Ovary (tissue), 9 donors: Measurements from ENCODE around the gene SLAMF9. TPM values are rescaled to one million over a fixed set of nuclear protein-coding genes. Genes with fewer than 3 reads are reported as not detected.
A peak's percentile ranks its signal among the peaks of the same experiment; 100 is the strongest.

Source experiments
- DNase-seq, 5 donors: peaks; one replicate each; pipeline ENCODE4 v3.0.0-alpha.2; 2019 to 2020
- H3K27ac ChIP-seq, 2 donors: fragments of 200-600 bp; one replicate each; pipeline versions ENCODE4 v1.5.1 to v1.8.0; 2019 to 2022
- H3K27me3 ChIP-seq: fragments of 200-600 bp; one replicate; pipeline ENCODE4 v1.8.0; 2022
- H3K36me3 ChIP-seq: fragments of 200-600 bp; sonication (generic); one replicate; pipeline ENCODE4 v1.5.1; 2019
- H3K4me1 ChIP-seq: one replicate; pipeline ENCODE4 v1.8.1; 2013; ENCODE audit warnings: mild to moderate bottlenecking, moderate library complexity; ENCODE audit not compliant: insufficient read depth
- H3K4me3 ChIP-seq: fragments of 200-600 bp; sonication (generic); one replicate; pipeline ENCODE4 v1.5.1; 2017
- H3K9me3 ChIP-seq, 2 donors: fragments of 200-600 bp in 1 of 2; sonication (generic) in 1 of 2; one replicate each; pipeline versions ENCODE4 v1.5.1 to v1.8.1; 2013 to 2019; ENCODE audit warnings: mild to moderate bottlenecking in 1 of 2, moderate library complexity in 1 of 2
- EP300 ChIP-seq: sonication (generic); formaldehyde crosslinking; IDR thresholded peaks from one replicate; pipeline ENCODE4 v1.6.1; 2017; ENCODE audit warnings: antibody characterized with exemption
- POLR2A ChIP-seq: fragments of 450-650 bp; IDR thresholded peaks from one replicate; pipeline ENCODE4 v1.6.1; 2017; ENCODE audit warnings: antibody characterized with exemption, mild to moderate bottlenecking, moderate library complexity
- WGBS, 3 donors: extraction: QIAGEN DNeasy Blood & Tissue Kit in 1 of 3; methylation state at CpG; one replicate each; pipeline versions ENCODE4 v1.1.5 to v1.1.7; 2013 to 2017; 5-methylcytosine and 5-hydroxymethylcytosine counted together
- intact Hi-C, 4 donors: fragments of 100-400 bp; cut with DNase I; formaldehyde crosslinking; loops; one replicate each; pipeline versions ENCODE4 v1.11.0 to v1.15.1; 2022 to 2023
- polyA plus RNA-seq, 2 donors: library from polyadenylated mRNA; stranded (reverse); fragments of 200-250 nt in 1 of 2; fragments of 350-450 nt in 1 of 2; fragmentation: Illumina TruSeq in 1 of 2; extraction: RNeasy Lipid Tissue Mini Kit (QIAGEN cat#74804) in 1 of 2; gene quantifications; one replicate each; pipeline ENCODE4 v1.2.3, GENCODE V29; 2013 to 2014
- total RNA-seq, 7 donors: library from RNA; depleted of rRNA in 2 of 7; stranded (reverse); fragments of >200 nt in 2 of 7; fragmentation: NEBNext Ultra II Directional in 3 of 7; extraction: Animal tissue kit (Norgen Biotek cat#: 25700) in 3 of 7; gene quantifications; one replicate each; pipeline versions ENCODE4 v1.1.0 to v1.2.4, GENCODE V29; 2016 to 2023
- TF ChIP-seq, protein P1 (sequence below), 3 donors: fragments of 450-650 bp in 2 of 3; fragments of 200-600 bp in 1 of 3; IDR thresholded peaks; one replicate each; pipeline versions ENCODE4 v1.5.1 to v1.8.0; 2016 to 2022; ENCODE audit warnings: antibody characterized with exemption in 3 of 3, mild to moderate bottlenecking in 1 of 3
- donor health status: DM: no; HTN: no; CAD: no; lungs with moderate emphysema.
- donor health status: DM: no; HTN: no; CAD: no.
- donor health status: Bipolar disorder and iron deficiency.
- donor health status: DM: yes; HTN: yes; CAD: no.
- donor health status: DM: no; HTN: no; CAD: no.
- donor health status: DM: yes; HTN: yes; CAD: no.

SLAMF9 gene
- total and polyA plus RNA-seq, 9 donors, result not detected

DNA sequence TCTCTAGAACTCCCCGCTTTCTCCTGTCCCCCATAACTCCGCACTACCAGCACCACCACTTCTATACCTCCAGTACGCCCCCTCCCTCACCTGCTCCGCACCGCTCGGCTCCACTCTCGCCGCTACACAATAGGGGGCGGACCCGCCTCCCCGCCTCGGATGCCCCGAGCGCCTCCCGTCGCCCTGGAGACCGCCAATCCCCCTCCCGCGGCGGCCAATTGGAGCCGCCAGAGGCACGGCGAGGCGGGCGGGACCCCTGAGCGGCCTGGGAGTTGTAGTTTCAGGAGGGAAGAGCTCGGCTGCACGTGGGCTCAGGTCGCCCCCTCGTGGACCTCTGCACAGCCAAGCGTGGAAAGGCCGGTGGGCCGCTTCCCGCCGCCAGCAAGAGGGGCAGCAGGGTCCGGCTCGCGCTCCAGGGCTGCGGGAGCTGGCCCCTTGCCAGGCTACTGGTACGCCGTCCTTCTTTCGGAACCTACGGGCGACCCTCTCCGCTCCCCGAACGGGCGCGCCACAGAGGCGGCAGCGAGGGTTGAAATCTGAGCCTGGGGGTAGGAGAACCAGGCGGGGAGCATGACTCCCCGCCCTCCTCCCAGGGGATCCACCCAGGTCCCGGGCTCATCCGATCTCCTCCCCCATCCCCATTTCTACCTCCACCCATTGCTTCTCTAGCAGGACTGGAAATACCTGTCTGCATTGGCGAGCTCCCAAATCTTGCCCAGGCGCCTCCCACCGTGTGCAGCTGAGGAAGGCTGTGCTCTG lies 8.4 kb downstream of the SLAMF9 start, which contains the start of gene IGSF9:
Gene IGSF9, minus strand, starts transcription at position 131 of the 759 bp plus-strand sequence. CDS start 2,159 bp downstream, outside the sequence.
- TF ChIP-seq, protein P1, sequence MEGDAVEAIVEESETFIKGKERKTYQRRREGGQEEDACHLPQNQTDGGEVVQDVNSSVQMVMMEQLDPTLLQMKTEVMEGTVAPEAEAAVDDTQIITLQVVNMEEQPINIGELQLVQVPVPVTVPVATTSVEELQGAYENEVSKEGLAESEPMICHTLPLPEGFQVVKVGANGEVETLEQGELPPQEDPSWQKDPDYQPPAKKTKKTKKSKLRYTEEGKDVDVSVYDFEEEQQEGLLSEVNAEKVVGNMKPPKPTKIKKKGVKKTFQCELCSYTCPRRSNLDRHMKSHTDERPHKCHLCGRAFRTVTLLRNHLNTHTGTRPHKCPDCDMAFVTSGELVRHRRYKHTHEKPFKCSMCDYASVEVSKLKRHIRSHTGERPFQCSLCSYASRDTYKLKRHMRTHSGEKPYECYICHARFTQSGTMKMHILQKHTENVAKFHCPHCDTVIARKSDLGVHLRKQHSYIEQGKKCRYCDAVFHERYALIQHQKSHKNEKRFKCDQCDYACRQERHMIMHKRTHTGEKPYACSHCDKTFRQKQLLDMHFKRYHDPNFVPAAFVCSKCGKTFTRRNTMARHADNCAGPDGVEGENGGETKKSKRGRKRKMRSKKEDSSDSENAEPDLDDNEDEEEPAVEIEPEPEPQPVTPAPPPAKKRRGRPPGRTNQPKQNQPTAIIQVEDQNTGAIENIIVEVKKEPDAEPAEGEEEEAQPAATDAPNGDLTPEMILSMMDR (IDR thresholded peaks at IDR 0.05), result peak; percentile 45 to 76 (median 73)
- TF ChIP-seq POLR2A (no peak), EP300 (no peak)
- intact Hi-C loops, result loop anchor here in 1 of 4 donors (10.0 kb wide), 1 partner anchor 59 kb away; no protein-coding TSS in a partner anchor
- no peaks in the 10 kb centered on the region for H3K4me1 ChIP-seq
- no peaks in the 10 kb centered on the region for H3K36me3 ChIP-seq
- no peak within 1 kb of the TSS for H3K27ac ChIP-seq
- no peaks in the 10 kb centered on the region for H3K9me3 ChIP-seq
- DNase-seq, result peak; percentile 85 to 91 (median 90)
- H3K27me3 ChIP-seq, result no peaks in the 10 kb centered on the region
- WGBS, 3 donors, result 1% methylated on average over 48 to 58 of the region's 58 CpGs
- peak within 1 kb of the TSS; percentile 36 for H3K4me3 ChIP-seq

DNA sequence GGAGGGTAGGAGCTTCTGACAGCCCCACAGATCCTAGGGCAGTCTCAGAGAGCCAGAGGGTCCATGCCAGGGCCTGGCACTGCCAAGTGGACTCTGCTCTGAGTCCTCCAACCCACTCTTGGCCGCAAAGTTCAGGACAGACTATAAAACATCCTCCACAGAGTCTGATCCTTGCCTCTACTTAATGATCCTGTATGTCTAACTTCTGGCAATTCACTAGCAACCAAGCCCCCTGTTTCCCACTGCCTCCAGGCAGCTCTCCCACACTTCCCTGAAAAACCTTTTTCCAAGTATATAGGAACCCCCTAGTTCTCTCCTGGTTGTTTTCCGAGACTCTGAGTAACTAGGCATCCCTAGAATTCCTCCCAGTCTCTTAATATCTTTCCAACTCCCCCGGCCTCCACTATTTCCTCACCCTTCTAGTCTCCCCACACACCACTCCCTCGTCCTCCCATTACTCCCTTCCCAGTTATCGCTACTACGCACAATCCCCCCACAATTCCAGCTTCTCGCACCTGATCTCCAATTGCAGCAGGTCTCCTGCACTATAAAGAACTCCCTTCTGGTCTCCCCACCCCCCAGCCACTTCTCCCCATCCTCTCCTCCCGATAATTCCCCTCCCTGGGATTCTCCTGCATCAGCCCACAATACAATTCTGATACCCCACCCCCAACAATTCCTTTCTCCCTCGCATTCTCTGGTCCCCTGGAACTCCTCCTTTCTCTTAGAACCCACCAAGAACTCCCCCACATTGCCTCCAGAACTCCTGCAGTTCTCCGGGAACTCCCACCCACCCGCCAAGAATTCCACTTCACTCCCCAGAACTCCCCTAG lies 9.2 kb downstream of the SLAMF9 start:
- H3K27me3 ChIP-seq, result no peaks in the 10 kb centered on the region
- H3K27ac ChIP-seq, result no peak overlapping the region
- TF ChIP-seq, protein P1 (IDR thresholded peaks at IDR 0.05), result no peak
- TF ChIP-seq POLR2A (no peak), EP300 (no peak)
- no peaks in the 10 kb centered on the region for H3K36me3 ChIP-seq
- no peak for DNase-seq
- WGBS, 3 donors, result 7 to 10% (median 10%) methylated on average over 11 of the region's 11 CpGs
- H3K9me3 ChIP-seq, result no peaks in the 10 kb centered on the region
- intact Hi-C loops, result loop anchor here in 1 of 4 donors (10.0 kb wide), 1 partner anchor 60 kb away; no protein-coding TSS in a partner anchor
- H3K4me3 ChIP-seq, result peak overlapping the region; percentile 36
- no peaks in the 10 kb centered on the region for H3K4me1 ChIP-seq

DNA sequence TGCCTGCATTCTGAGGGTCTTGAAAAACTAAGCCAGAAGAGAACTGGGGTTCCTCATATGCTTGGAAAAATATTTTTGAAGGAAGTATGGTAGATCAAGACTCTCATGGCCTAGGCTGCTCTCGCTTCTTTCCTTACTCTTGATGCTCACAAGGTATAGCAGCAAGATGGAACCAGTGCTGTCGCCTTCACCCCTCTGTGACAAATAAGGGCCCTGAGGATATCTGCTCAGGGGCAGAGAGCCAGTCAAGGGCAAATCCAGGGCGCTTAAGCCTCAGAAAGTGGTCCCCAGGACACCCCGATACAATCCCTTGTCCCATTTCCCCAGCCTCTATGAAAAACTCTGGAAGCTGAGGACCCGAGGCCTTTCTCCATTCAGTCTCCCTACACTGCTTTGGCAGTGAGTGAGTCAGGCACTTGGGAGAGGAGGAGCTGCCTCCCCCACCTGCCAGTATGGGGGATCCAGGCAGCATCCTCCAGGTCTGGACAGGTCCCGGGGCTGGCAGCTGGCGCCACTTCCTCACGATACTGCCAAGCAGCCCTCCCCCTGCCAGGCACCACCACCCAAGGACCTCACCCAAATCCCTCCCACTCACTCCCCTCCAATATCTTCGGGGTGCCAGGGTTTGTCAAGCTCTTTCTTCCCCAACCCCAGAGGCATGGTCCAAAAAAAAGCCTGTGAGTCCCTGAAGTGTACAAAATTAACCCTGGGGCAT lies 10.0 kb downstream of the SLAMF9 start:
- TF ChIP-seq, protein P1 (IDR thresholded peaks at IDR 0.05), result no peak
- no peak for TF ChIP-seq EP300
- TF ChIP-seq POLR2A, result no peak
- WGBS, 3 donors, result 68 to 71% (median 70%) methylated on average over 9 of the region's 9 CpGs
- Histone ChIP-seq H3K27ac (no peak overlapping the region), H3K9me3 (no peaks in the 10 kb centered on the region), H3K4me3 (no peak overlapping the region), H3K4me1 (no peaks in the 10 kb centered on the region), H3K36me3 (no peaks in the 10 kb centered on the region), H3K27me3 (no peaks in the 10 kb centered on the region)
- DNase-seq, result no peak
- intact Hi-C loops, result loop anchor here in 1 of 4 donors (10.0 kb wide), 1 partner anchor 61 kb away; no protein-coding TSS in a partner anchor

GRCh38 chr1:159943278-159943640 lies 10.8 kb downstream of the SLAMF9 start:
- intact Hi-C loops, result loop anchor here in 1 of 4 donors (10.0 kb wide), 1 partner anchor 62 kb away; no protein-coding TSS in a partner anchor
- H3K36me3 ChIP-seq, result no peaks in the 10 kb centered on the region
- WGBS, 3 donors, result 75 to 81% (median 76%) methylated on average over 5 of the region's 5 CpGs
- H3K27ac ChIP-seq, result no peak overlapping the region
- no peaks in the 10 kb centered on the region for H3K4me1 ChIP-seq
- no peaks in the 10 kb centered on the region for H3K27me3 ChIP-seq
- TF ChIP-seq POLR2A, result no peak
- TF ChIP-seq, protein P1 (IDR thresholded peaks at IDR 0.05), result no peak
- no peak for TF ChIP-seq EP300
- no peak overlapping the region for H3K4me3 ChIP-seq
- no peaks in the 10 kb centered on the region for H3K9me3 ChIP-seq
- no peak for DNase-seq
